ENCODE measurements around the gene USP7.
"Not testable (repeated sequence)": the region's sequence is repeated elsewhere in the genome, so short reads cannot be mapped to it uniquely, and the experiment has no call there.

Gene USP7

DNA sequence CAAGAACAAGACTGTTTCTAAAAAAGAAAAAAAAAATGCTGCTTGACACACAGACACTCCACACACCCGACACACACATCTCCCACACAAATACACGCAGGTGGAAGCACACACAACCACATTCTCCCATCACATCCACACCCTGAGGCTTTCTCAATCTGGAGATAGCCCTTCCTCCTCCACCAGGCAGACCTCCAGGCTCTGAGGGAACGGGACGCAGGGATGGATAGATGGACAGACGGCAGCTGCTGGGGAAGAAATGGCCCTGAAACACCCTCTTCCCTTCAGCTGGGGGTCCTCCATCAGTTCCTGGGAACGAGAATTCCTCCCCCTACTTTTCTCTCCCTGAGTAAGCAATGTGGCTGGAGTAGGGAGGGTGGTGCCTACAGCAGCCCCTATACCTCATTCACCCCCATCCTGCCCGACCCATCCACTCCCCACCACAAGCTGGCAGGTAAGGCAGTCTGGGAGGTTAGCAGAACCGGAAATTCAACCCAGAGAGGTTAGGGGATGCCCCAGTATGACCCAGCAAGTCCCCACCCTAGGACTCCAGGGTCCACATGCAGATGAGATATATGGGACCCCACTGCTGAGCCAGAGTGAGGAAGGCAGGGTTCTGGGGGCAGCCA is 85.7 kb downstream of the USP7 start:
- no peak for DNase-seq (ENCODE audit: low read depth)

DNA sequence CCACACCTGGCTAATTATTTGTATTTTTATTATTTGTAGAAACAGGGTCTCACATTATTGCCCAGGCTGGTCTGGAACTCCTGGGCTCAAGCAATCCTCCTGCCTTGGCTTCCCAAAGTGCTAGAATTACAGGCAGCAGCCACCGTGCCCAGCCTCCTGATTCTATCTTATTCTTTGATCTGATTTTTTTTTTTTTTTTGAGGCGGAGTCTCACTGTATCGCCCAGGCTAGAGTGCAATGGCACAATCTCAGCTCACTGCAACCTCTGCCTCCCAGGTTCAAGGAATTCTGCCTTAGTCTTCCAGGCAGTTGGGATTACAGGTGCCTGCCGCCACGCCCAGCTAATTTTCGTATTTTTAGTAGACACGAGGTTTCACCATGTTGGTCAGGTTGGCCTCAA is 88.4 kb downstream of the USP7 start:
- not testable (repeated sequence) for DNase-seq (ENCODE audit: low read depth)

DNA sequence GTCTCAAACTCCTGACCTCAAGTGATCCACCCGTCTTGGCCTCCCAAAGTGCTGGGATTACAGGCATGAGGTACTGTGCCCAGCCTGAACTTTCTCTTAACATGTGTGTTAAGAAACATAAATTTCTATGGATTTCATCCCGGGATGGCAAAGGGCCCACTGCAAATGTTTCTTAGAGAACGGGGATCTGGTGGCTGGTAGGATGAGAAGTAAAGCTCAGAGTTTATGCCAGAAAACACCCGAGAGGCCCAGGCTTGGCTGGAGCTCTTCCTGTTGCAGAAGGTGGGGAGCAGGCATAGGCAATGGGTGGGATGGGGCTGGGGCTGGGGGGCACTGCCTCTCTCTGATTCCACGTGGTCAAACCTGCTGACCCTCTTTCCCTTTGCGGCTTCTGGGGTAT is 89.3 kb downstream of the USP7 start:
- no peak for DNase-seq (ENCODE audit: low read depth)

DNA sequence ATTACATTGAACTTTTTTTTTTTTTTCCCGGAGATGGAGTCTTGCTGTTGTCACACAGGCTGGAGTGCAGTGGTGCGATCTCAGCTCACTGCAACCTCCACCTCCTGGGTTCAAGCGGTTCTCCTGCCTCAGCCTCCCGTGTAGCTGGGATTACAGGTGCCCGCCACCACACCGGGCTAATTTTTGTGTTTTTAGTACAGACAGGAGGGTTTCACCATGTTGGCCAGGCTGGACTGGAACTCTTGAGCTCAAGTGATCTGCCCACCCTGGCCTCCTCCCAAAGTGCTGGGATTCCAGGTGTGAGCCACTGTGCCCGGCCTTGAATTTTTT is 89.9 kb downstream of the USP7 start:
- DNase-seq (ENCODE audit: low read depth) = not testable (repeated sequence)

DNA sequence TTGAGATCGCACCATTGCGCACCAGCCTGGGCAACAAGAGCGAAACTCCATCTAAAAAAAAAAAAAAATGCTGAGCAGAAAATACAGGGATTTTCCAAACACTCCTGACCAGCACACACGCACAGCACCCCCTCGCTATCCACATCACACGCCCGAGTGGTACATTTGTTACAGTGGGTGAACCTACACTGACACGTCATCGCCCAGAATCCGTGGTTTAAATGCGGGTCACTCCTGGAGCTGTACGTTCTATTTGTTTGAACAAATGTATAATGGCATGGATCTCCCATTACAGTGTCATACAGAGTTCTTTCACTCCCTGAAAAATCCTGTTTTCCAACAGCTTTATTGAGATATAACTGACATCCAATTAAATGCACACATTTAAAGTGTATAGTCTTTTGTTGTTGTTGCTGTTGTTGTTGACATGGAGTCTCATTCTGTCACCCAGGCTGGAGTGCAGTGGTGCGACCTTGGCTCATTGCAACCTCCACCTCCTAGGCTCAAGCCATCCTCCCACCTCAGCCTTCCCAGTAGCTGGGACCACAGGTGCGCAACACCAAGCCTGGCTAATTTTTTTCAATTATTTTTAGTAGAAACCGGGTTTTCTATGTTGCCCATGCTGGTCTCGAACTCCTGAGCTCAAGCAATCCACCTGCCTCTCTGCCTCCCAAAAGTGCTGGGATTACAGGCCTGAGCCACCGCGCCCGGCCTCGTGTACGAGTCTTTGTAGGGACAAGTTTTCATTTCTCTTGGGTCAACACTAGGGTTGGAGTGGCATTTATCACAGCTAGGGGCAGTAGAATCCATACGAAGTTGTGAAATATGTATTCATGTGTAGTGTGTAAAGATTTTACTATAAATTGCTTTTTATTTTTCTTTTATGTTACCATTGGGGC is 90.5 kb downstream of the USP7 start:
- no peak for DNase-seq (ENCODE audit: low read depth)

DNA sequence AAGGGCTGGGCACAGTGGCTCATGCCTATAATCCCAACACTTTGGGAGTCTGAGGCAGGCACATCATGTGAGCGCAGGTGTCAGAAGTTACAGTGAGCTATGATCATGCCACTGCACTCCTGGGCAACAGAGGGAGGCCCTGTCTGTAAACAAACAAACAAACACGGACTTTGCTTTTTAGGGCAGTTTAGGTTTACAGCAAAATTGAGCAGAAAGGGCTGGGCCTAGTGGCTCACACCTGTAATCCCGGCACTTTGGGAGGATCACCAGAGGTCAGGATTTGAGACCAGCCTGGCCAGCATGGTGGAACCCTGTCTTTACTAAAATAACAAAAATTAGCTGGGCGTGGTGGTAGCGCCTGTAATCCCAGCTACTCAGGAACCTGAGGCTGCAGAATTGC is 91.6 kb downstream of the USP7 start:
- no peak for DNase-seq (ENCODE audit: low read depth)

DNA sequence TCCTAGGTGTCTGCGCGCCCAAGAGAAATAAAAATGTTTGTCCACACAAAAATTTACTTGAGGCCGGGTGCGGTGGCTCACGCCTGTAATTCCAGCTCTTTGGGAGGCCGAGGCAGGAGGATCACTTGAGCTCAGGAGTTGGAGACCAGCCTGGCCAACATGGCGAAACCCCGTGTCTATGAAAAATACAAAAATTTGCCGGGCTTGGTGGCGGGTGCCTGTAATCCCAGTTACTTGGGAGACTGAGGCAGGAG is 93.8 kb downstream of the USP7 start:
- not testable (repeated sequence) for DNase-seq (ENCODE audit: low read depth)

DNA sequence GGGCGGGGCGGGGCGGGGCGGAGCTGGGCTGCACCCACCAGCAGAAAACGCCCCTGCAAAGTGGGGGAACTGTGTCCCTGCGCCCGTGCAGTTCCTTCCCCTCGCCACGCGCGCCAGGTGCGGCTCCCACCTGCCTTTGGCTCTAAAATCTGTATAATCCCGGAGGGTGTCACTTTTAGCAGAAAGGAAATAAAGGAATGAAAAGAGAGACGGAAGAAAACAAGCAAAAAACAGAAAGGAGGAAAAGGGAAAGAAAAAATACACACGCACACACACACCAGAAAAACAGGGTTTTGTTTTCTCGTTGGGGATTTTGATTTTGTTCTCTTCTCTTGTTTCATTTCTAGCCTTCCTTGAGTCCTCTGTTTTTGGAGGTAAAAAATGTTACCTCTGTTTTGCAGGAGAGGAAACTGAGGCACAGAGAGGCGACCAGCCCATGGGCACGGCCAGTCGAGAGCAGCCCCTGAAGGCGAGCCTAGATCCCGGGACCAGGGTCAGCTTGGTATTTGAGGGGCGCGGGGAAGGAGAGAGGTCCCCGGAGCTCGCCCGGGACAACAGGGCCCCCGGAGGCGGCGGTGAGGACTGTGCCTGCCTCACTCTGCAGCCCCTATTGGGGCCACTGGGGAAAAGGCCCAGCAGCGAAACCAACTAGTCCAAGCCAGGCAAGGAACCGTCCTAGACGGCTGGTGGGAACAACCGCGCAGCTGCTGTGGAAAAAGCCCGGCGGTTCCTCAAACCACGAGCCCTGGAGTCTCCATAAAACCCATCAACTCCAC is 94.3 kb downstream of the USP7 start:
- DNase-seq (ENCODE audit: low read depth) = no peak

DNA sequence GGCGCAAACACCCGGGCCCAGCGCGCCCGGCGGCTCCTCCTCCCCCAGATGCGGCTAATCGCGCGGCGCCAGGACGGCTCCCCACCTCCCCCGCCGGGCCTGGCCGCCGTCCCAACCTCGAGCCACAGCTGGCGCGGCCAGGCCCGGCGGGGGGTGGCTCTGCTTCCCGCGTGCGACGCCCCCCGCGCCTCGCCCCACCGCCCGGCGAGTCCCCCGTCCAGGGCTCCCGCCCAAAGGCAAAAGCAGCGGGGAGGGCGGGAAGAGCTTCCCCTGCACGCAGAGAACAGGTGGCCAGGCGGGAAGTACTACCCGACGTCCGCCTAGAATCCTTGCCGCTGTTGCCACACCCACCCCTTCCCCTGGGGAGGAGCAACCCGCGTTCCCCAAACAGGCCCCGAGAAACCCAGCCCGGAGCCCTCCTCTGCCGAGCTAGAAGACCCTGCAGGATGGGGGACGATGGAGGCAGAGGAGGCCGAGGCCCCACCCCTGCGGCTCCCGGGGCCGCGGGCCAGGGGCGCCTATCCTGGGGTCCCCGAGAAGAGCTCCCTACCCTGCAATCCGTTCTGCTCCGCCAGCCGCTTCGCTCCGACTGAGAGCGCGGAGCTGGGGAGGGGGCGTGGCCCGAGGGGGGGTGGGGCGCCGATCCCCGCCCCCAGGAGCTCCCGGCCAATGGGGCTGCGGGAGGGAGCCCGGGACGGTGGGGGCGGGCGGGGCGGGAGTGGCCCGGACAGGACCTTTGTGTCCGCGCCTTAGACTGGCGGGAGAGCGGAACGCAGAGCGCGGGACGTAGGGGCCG is 95.1 kb downstream of the USP7 start, which contains the start of gene CARHSP1:
CARHSP1 (minus strand) TSS at position 591 of the 796 bp plus-strand sequence. CDS start 9,678 bp downstream, outside the sequence.
- DNase-seq (ENCODE audit: low read depth) = peak; percentile 77

DNA sequence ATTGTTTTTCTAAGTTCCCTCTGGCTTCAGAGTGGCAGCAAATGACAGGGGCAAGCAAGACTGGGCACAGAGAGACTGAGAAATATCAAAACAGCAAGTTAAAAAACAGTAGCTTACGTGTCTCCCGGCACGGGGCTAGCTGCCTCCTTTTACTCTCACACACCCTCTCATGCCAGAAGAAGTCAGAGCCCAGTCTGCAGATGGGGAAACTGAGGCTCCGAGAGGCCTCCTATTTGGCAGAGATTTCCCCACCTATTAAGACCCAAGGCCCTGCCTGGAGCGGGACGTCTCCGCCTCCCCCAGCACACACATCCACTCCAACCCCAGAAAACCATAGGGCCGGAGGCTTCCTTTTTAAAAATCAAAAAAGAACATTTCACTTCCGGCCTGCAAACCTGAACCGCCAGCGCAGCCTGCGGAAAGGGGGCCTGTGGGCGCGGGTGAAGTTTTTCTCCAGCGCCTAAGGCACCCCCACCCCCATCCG is 95.7 kb downstream of the USP7 start:
- DNase-seq (ENCODE audit: low read depth) = no peak

DNA sequence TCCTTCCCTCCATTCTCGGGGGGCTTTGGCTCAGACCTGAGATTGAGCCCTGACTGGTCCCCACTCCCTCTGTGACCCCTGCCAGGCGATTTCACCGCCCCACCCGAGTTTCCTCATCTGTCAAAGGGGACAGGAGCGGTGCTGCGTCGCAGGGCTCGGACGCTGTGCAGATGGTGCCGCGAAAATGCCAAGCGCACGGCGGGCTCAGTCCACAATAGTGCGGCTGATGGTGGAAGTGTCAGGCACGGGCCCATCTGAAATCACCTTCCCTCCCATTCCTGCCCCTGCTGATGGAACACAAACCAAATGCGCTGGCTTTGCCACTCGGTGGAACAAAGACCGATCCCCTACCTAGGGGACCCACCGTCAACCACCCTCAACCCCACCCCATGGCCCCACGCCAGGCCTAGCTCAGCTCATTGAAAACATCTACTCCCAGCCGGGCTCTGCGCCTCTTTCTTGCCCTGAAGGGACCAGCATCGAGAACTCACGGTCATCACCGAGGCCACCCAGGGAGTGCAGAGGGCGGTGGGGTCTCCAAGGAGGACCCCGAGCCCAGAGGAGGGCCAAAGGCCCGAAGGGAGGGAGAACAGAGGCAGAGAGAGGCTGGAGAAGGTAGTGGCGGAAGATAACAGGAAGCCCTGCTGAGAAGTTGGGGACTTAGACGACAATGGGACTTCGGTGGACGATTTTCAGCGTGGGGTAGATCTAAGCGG is 96.3 kb downstream of the USP7 start:
- DNase-seq (ENCODE audit: low read depth) = no peak

DNA sequence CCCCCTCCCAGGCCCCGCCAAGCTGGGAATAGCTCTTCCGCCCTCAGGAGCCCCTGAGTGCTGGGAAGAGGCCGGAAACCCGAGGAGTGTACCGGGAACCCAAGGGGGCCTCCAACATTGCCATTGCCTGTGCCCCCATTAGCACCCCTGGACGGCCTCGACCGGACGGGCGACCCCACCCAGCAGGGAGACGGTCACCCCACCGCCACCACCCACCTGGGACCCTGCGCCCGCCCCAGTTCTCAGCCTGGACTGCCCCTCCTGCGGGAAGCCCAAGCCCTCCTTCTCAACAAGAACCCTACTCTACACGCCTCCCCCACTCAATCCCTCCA is 96.9 kb downstream of the USP7 start:
- DNase-seq (ENCODE audit: low read depth) = no peak

DNA sequence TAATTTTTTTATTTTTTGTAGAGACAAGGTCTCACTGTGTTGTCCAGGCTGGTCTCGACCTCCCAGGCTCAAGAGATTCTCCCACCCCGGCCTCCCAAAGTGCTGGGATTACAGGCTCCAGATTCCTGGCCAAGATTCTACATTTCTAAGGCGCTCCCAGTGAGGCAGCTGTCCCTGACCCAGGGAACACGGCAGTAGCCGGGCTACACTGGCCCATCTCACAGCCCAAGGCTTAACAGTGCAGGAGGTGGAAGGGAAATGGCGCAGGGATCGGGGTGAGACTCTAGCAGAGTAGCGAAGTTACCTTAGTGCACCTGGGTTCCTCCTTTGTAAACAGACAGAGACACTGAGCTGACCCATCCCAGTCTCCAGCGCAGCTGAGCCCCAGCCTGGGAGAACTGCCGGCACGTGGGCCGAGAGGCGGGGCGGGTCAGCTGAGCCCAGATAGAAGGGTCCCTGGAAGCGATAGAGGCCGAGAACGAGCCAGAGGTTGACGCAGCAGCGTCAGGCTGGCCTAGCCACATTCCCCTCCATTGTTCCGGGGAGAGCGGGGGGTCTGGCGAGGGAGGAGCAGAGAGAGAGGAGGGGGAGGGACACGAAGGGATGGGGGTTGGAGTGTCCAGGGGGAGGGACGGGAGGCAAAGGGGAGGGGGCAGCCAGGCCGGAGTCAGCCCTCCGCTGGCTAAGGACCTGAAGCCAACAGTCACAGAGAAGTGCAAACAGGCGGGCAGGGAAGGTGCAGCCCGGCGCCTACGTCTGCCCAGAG is 97.4 kb downstream of the USP7 start:
- no peak for DNase-seq (ENCODE audit: low read depth)

DNA sequence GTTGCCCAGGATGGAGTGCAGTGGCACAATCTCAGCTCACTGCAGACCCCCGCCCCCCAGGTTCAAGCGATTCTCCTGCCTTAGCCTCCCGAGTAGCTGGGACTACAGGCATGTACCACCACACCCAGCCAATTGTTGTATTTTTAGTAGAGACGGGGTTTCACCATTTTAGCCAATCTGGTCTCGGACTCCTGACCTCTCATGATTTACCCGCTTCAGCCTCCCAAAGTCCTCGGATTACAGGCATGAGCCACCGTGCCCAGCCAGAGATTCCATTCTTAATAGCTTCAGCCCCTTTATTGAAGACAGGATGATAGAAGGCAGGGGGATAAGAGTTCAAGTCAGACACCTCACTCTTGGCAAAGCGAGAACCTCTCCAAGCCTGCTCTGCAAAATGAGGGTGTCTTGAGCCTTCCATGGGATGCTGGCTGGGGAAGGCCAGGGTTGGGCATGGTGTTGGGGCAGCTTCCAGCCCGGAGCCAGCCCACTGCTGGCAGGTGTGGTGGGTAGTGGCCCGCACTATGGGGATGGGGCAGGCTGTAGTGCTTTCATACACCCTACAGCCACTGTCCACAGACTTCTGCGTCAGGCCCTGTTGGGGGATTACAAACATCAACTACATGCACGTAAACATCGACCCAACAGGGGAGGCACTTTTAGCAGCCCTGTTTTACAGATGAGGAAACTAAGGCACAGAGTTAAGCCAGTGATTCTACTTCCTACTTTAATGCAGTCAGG is 98.4 kb downstream of the USP7 start:
- DNase-seq (ENCODE audit: low read depth) = no peak

DNA sequence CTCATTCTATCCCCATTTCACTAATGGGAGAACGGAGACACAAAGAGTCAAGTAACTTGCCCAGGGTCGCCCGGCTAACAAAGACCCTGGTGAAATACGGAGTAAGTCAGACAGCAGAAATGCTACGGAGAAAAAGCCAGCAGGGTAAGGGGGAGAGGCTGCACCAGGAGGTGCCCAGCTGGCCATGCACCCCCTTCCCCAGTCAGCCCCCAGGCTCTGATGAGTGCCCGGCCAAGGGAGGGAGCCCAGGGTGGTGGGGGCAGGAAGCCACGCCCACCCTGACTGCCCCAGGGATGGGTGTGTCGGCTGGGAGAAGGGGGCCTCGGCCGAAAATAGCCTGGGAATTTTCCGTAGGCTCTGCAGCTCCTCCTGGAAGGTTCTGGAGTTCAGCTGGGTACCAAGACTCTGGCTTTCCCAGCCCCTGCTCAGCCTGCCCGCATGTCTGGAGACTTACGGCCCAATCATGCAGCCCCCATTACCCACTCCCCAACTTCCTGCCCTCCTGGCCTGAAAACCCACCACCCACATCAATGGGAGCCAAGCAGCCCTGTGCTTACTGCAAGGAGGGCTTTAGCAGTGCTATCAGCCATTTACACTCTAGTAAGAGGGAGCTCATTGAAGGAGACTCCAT is 99.1 kb downstream of the USP7 start:
- DNase-seq (ENCODE audit: low read depth) = no peak

DNA sequence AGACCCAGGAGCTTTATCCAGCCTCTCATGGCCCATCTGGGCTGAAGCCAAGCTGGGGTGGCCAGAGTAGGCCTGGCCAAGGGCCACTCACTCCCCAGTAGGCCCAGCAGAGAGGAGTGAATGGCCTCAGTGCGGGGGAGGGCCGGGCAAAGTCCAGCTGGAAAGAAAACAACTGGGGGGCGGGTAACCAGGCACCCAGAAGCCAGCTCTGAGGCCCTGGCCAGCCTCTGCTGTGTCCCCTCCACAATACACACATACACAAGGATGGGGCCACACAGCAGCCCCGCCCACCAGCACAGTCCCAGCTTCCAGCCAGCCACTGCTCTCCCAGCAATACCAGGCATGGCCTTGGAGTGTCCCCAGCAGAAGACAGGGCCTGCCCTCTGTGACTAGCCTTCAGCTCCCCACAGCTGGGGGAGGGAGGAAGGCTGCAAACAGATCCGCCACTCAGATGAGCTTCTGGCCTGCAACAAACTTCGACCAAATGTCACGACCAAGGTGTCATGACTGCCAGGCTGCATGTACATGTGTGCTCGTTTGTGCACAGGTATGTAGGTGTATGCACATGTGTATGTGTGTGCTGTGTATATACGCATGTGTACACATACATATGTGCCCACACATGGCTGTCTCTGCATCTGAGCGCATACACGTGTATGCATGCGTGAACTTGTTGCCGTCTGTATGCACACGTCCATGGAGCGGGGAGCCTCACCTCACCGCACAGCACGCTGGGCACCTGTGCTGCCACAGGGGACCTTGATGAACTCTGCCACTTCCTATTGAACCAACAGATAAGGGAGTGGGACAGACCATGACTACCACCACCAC is 99.9 kb downstream of the USP7 start:
- DNase-seq (ENCODE audit: low read depth) = no peak

DNA sequence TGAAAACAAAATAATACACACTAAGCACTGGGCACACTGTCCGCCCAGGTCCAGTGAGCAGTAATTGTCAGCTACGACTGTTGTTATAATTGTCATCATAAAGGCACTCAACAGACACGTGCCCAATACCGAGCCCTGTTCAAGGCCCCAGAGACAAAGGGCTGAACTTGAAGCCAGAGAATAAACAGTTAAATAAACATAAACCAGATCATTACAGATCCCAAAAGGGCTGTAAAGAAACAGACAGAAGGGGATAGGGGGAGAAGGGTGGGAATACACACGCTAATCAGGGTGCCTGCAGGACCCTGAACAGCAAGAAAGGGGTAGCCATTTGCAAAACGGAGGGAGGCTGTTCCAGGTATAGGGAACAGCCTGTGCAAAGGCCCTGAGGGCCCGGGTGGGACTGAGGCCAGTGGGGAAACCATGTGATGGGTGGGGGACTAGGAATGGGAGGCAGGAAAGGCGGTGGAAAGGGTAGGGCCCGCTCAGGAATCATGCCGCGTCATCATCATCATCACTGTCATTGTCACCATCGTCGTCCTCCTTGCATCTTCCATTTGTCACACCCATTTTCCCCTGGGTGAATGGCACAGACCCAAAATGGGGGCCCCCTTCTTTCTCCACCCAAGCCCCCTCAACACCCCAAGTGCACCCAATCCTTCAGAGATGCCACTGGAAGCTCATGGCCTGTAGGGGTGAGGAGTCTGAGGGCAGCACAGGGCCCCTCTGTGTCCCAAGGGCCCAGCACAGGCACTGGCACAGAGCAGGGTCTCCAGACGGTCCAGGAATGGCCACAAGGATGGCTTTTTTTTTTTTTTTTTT is 101.2 kb downstream of the USP7 start:
- DNase-seq (ENCODE audit: low read depth) = no peak

Data from HS-27A (cell line).